CD4-positive, alpha-beta T cell treated with Interleukin-15 for 1 hour (primary cell): Measurements from ENCODE around the gene RREB1.

Source experiments
- DNase-seq: peaks from one replicate; pipeline ENCODE4 v3.0.0-alpha.2; 2020

Gene RREB1

DNA sequence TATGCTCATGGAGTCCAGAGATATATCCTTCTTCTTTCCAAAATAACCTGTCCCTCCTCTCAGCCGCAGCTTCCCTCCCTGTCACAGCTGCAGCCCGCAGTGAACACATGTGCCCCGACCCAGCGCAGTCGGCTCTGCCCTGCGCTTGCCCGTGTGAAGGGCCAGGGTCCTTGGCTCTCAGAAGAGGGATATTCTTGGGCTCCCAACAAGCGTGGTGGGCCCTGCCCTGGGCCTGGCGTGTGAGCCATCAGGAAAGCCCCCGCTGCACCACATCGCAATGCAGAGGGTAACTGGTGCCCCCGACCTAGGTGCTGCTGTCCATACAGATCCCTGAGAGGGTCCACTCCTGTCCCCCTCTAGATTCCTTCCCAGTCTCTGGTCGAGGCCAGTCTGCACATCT is 140.1 kb downstream of the RREB1 start:
- DNase-seq, result no peak

GRCh38 chr6:7249391-7249790 is 141.6 kb downstream of the RREB1 start:
- DNase-seq, result no peak

DNA sequence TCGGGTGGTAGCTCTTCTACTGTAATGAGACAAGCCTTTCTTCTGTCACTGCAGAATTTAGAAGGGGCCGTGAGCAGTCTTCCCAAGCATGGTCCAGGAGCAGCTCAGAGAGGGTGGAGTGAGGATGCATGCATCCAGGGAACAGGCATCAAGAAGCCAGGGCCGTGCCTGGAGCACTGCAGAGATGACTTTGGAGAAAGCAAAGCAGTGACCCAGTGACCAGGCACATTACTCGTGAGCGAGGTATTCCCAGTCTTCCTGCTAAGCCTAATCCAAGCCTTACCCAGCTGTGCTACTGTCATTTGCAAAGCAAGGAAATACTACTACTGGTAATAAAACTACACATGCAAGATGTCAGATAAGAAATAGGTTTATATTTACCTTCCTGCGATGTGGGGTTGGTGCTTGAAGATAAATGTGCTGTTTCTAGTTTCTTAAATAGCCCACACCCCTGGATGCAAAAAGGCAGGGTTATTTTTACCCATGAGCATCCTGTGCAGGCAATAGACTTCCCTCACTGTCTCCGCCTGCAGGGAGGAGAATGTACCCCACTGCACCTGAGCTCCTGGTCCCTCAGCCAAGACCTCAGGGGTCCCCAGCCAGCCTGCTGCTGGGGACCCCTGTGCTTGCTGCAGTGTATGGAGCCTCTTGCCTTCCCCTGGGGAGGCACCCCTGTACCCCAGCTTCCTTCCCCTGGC is 142.3 kb downstream of the RREB1 start:
- DNase-seq, result no peak

DNA sequence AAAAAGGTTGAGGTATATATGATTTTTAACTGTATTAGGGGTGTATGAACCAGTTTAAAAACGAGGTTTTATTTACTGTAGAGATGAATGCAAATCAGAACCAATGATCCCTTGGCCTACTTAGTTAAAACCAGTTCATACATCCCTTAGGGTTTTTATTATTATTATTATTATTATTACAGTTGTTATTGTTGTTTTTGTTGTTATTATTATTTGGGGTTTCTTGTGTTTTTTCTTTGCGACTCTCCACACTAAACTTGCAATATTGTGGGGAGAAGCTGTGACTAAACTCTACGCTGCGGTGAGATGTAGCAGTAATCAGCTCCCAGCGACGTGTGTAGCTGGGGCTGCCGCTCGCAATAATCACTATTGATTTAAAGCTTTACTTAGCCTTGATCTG is 143.1 kb downstream of the RREB1 start:
- DNase-seq, result no peak

DNA sequence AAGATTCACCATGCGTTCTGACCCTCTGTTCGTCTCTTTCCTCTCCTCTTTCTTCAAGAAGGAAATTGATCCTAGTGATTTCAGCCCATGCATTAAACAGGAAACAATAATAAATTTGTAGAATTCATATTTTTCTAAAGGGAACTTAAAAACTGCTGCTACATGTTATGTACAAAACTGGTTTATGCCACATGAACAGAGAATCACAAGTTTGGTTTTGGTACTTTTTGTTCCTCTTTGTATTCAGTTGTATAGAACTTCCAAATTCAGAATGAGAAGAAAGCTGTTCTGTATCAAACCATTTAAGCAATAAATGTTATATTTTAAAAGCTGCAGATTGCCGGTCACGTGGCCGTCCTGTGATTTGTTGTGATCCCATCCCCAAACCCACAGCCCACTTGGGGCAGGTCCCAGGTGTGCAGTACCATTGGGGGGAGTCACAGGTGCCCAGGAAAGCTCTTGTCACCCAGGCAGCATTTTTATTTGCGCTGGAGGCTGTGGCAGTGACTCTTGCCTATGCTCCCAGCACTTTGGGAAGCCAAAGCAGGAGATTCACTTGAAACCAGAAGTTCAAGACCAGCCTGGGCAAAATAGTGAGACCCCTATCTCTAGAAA is 144.0 kb downstream of the RREB1 start:
- no peak for DNase-seq

- DNase-seq, result peak; percentile 29
Measured at GRCh38 chr6:7252390-7252789, 144.6 kb downstream of the RREB1 start.

DNA sequence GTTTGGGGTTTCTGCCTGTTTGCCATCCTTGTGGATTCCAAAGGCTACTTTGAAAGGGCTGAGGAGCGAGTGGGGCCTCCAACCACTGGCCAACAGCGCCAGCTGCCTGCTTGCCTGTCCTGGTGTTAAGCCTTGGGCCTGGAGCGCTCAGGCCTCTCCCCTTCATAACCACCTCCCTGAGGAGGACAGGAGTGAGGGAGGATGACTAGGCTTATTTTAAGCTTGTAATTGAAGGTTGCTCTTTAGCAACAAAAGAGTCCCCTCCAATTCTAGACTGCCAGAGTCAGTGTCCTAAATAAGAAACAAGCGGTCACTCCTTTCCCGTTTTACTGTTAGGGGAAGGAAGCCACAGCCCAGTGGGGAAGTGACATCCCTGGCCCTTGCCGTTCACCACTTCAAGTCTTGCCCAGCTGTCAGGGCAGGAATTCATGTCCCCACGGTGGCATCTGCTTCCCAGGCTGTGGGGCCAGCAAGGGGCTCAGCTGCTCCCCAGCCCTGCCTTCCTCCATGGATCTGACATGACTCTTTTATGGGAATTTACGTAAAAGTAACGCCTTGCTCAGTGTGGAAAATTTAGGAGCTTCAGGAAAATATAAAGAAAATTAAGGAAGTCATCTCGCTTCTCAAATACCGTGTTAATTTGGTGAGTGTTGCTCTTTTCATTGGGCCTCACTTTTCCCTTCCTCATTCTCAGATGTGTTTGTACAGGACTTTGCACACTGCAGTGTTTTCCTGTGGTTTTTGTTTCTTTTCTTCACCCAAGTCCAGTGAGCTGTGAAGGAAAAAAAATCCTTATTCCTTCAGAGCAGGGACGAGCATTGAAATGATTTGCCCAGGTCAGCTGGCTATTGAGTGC is 147.4 kb downstream of the RREB1 start:
- no peak for DNase-seq

GRCh38 chr6:7255918-7256317 is 148.2 kb downstream of the RREB1 start:
- no peak for DNase-seq

GRCh38 chr6:7256785-7257184 is 149.0 kb downstream of the RREB1 start:
- no peak for DNase-seq

GRCh38 chr6:7257521-7258230 is 149.9 kb downstream of the RREB1 start:
- no peak for DNase-seq

- DNase-seq, result no peak
Measured at GRCh38 chr6:7258231-7258763, 150.5 kb downstream of the RREB1 start.

DNA sequence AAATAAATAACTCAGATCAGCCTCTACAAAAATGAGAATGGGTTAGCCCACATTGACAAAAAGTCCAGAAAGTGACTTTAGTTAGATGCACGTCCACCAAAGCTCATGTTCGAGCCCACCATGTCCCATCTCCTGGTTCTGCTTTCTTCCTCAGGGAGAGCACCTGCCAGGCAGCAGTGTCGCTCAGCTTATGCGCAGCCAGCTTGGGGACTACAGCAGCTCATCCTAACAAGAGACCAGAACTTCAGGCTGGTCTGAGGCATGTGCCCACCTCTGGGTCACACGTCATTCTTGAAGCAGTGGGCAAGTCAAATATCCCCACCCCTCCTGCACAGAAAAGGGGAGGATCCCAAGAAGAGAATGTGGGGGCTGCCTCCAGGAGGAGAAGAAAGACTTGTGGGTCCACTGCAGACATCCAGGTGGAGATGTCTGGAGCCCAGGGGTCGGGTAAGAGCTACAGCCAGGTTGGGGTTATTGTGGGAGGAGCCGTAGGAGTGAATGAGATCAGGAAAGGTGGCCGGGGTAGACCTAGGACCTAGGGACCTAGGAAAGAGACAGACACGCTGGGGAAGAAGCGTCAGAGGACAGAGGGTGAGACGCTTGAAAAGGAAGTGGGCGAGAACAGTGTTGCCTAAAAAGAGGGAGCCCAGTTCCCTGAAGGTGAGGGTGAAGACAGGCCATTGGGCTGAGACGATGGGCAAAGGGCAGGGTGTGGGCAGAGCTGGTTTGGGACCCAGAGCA is 152.7 kb downstream of the RREB1 start:
- peak; percentile 13 for DNase-seq

GRCh38 chr6:7261032-7261841 is 153.5 kb downstream of the RREB1 start:
- peak; percentile 75 for DNase-seq

DNA sequence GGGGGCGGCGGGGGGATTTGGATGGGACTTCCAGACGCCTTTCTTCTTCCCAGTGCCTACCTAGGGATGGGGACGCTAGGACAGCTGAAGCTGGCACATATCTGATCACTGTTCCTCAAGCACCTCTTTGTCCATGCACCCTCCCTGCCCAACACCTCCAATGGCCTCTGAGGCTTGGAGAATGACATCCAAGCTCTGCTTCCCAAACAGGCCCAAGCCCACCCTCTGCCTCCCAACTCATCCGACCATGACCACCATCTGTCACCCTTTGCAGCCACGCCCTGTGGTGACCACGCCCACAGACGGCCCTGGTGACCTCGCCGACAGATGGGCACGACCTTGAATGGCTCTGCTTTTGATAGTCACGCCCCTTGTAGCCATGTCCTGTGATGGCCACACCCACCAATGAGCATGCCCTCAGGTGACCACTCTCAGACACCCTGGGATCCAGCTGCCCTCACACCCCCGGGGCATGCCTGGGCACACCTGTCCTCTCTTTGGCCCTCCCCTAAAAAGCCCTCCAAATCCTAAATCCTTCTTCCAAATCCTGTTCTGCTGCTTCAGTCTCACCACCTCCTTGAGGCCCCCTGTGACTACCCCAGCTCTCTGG is 154.2 kb downstream of the RREB1 start:
- peak; percentile 33 for DNase-seq

GRCh38 chr6:7262746-7263518 is 155.2 kb downstream of the RREB1 start:
- peak; percentile 5 for DNase-seq

DNA sequence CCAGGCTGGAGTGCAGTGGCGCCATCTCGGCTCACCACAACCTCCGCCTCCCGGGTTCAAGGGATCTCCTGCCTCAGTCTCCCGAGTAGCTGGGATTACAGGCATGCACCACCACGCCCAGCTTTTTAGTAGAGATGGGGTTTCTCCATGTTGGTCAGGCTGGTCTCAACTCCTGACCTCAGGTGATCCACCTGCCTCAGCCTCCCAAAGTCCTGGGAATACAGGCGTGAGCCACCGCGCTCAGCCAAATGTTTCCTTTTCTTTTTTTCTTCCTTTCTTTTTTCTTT is 155.7 kb downstream of the RREB1 start:
- DNase-seq, result peak; percentile 14

GRCh38 chr6:7264041-7264440 is 156.3 kb downstream of the RREB1 start:
- DNase-seq, result peak; percentile 12

DNA sequence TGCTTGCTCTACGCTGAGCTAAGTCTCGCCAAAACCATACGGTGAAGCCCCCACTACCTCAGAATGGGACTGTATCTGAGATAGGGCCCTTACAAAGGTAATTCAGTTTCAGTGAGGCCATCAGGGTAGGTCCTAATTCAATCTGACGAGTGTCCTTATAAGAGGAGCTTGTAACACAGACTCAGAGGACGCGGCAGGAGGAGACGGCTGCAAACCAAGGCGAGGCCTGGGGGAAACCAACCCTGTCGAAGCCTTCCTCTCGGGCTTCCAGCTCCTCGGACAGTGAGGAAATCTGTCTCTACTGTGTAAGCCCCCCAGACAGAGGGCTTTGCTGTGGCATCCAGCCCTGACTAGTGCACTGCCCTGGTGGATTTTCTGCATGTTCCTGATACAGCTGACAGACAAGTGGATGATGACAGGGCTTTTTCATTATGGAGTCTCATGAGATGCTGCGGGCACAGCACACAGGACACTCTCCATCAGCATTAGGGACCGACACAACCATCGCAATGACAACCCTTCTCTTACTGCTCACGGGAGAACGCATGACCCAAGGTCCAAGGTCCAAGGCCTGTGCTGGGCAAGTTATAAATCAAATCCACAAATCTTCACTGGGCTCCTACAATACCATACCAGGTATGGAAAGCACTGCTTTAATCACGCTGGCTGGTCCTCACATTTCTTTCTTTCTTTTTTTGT is 157.1 kb downstream of the RREB1 start:
- DNase-seq, result peak; percentile 10

DNA sequence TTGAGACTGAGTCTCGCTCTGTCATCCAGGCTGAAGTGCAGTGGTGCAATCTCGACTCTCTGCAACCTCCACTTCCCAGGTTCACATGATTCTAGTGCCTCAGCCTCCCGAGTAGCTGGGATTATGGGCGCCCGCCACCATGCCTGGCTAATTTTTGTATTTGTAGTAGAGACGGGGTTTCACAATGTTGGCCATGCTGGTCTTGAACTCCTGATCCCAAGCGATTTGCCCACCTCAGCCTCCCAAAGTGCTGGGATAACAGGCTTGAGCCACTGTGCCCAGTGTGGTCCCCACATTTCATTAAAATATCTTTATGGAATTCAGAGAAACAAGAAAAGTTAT is 157.6 kb downstream of the RREB1 start:
- DNase-seq, result peak; percentile 8

- no peak for DNase-seq
Measured at GRCh38 chr6:7267071-7267465, 159.3 kb downstream of the RREB1 start.
